A549 treated with RU486 at 1 μM for 4 hours (cell line): ENCODE data around the gene RUFY4. TPM values are rescaled to one million over a fixed set of nuclear protein-coding genes. Genes with fewer than 3 reads are reported as not detected.

ENCODE experiments used
- total RNA-seq: library from RNA; stranded (reverse); fragments of 200-300 nt; extraction: Qiagen RNA extraction; gene quantifications from 5 replicates; pipeline ENCODE4 v1.2.3, GENCODE V29; 2022; ENCODE audit warnings: low read depth

RUFY4 gene, protein sequence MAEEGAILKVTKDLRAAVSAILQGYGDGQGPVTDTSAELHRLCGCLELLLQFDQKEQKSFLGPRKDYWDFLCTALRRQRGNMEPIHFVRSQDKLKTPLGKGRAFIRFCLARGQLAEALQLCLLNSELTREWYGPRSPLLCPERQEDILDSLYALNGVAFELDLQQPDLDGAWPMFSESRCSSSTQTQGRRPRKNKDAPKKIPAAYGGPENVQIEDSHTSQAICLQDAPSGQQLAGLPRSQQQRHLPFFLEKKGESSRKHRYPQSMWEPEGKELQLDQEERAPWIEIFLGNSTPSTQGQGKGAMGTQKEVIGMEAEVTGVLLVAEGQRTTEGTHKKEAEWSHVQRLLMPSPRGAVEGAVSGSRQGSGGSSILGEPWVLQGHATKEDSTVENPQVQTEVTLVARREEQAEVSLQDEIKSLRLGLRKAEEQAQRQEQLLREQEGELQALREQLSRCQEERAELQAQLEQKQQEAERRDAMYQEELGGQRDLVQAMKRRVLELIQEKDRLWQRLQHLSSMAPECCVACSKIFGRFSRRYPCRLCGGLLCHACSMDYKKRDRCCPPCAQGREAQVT
- not detected in 5 replicates for total RNA-seq

GRCh38 chr2:218068721-218069334, at the start of gene RUFY4:
Gene RUFY4, plus strand, starts transcription at chr2:218069253. Its CDS starts 1,353 bp downstream, at chr2:218070606.

DNA sequence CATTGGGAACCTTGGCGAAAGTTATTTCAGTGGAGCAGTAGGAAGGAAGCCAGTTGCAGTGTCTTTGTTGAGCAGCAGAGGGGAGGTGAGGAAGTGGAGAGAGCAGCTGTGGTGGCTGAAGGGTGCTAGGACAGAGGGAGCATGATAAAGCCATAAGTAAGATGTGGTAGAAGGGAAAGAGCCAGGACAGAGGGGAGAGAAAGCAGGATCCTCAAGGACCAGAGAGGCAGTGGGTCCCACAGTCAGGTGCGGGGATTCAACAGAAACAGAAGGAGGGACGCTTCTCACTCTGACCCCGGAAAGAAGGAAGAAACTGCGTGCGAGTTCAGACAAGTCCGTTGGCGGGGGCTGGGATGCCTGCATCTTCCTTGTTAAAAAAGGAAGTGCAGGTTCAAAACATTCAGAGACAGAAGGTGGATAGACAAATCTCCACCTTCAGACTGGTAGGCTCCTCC, 56.6 kb downstream of the RUFY4 start, which contains the start of gene CXCR2:
CXCR2 (plus strand) TSS at position 403 of the 455 bp plus-strand sequence. CDS start 8,774 bp downstream, outside the sequence.

Other genes starting within 250 kb of the RUFY4 start
- 5.3 to 13.3 TPM (median 9.4 TPM) in 5 replicates for gene TNS1, start 66.3 kb upstream of the RUFY4 start, total RNA-seq
- gene CXCR2, start 56.8 kb downstream of the RUFY4 start, total RNA-seq = not detected in 5 replicates
- gene CXCR1, start 97.7 kb downstream of the RUFY4 start, total RNA-seq = not detected in 5 replicates
- 272 to 316 TPM (median 301 TPM) in 5 replicates for gene ARPC2, start 147.9 kb downstream of the RUFY4 start, total RNA-seq
- gene GPBAR1, start 191.8 kb downstream of the RUFY4 start, total RNA-seq = 0.09 to 0.21 TPM (median 0.13 TPM) in 4 of 5 replicates, not detected in the other
- 112 to 185 TPM (median 124 TPM) in 5 replicates for gene AAMP, start 200.9 kb downstream of the RUFY4 start, total RNA-seq
- 51.0 to 68.8 TPM (median 66.6 TPM) in 5 replicates for gene PNKD, start 201.3 kb downstream of the RUFY4 start, total RNA-seq
- gene TMBIM1, start 223.2 kb downstream of the RUFY4 start, total RNA-seq = 114 to 128 TPM (median 126 TPM) in 5 replicates